Lower lobe of right lung (tissue), 2 donors: ENCODE data around the gene BAG3. TPM values are rescaled to one million over a fixed set of nuclear protein-coding genes. Genes with fewer than 3 reads are reported as not detected.

Source experiments
- ATAC-seq, 2 donors: fragments of 200-7000 bp; cut with Tn5 transposase; one replicate each; pipeline ENCODE4 v1.9.1; 2020 to 2022; ENCODE audit warnings: mild to moderate bottlenecking in 2 of 2, moderate library complexity in 2 of 2
- DNase-seq: peaks from one replicate; pipeline ENCODE4 v3.0.0-alpha.2; 2020
- H3K27ac ChIP-seq: fragments of 200-600 bp; one replicate; pipeline ENCODE4 v1.8.0; 2022
- H3K27me3 ChIP-seq: fragments of 200-600 bp; one replicate; pipeline ENCODE4 v1.8.0; 2022; ENCODE audit warnings: low read depth
- H3K36me3 ChIP-seq: fragments of 200-600 bp; one replicate; pipeline ENCODE4 v1.8.0; 2022; ENCODE audit warnings: mild to moderate bottlenecking
- H3K4me1 ChIP-seq: fragments of 200-600 bp; one replicate; pipeline ENCODE4 v1.8.0; 2022
- H3K4me3 ChIP-seq: fragments of 200-600 bp; one replicate; pipeline ENCODE4 v1.8.0; 2022; ENCODE audit warnings: mild to moderate bottlenecking
- H3K9me3 ChIP-seq: fragments of 200-600 bp; one replicate; pipeline ENCODE4 v1.8.0; 2022
- intact Hi-C: fragments of 100-400 bp; cut with DNase I; formaldehyde crosslinking; loops from one replicate; pipeline ENCODE4 v1.11.0; 2022
- total RNA-seq: library from RNA; stranded (reverse); fragmentation: NEBNext Ultra II Directional; extraction: Animal tissue kit (Norgen Biotek cat#: 25700); gene quantifications from one replicate; pipeline ENCODE4 v1.2.1, GENCODE V29; 2021
- TF ChIP-seq, protein P1 (sequence below): fragments of 200-600 bp; IDR thresholded peaks from one replicate; pipeline ENCODE4 v1.8.0; 2022; ENCODE audit warnings: antibody characterized with exemption, mild to moderate bottlenecking
- donor health status: DM: no; HTN: yes; CAD: no; lungs with severe emphysema.

BAG3 gene
- total RNA-seq, 1 donor from 2014 or later, result 30.2 TPM

- intact Hi-C loops, result no loop called here
- Histone ChIP-seq H3K36me3 (no peaks in the 10 kb centered on the region), H3K4me3 (no peak overlapping the region), H3K27ac (no peak overlapping the region), H3K27me3 (no peaks in the 10 kb centered on the region), H3K9me3 (no peaks in the 10 kb centered on the region), H3K4me1 (peaks cover 13% of the 10 kb centered on the region)
- DNase-seq (no peak), ATAC-seq (no peak)
- TF ChIP-seq, protein P1, sequence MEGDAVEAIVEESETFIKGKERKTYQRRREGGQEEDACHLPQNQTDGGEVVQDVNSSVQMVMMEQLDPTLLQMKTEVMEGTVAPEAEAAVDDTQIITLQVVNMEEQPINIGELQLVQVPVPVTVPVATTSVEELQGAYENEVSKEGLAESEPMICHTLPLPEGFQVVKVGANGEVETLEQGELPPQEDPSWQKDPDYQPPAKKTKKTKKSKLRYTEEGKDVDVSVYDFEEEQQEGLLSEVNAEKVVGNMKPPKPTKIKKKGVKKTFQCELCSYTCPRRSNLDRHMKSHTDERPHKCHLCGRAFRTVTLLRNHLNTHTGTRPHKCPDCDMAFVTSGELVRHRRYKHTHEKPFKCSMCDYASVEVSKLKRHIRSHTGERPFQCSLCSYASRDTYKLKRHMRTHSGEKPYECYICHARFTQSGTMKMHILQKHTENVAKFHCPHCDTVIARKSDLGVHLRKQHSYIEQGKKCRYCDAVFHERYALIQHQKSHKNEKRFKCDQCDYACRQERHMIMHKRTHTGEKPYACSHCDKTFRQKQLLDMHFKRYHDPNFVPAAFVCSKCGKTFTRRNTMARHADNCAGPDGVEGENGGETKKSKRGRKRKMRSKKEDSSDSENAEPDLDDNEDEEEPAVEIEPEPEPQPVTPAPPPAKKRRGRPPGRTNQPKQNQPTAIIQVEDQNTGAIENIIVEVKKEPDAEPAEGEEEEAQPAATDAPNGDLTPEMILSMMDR, result no peak
Measured at GRCh38 chr10:119620241-119621077, 30.7 kb upstream of the BAG3 start.

DNA sequence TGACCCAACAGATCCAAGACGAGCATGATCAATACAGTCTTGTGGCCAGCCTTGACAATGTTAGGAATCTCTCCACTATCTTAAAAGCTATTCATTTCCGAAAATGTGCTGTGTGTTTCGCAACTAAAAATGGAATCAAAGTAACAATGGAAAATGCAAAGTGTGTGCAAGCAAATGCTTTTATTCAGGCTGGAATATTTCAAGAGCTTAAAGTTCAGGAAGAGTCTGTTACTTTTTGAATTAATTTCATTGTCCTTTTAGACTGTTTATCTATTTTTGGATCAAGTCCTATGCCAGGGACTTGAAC, 30.1 kb upstream of the BAG3 start:
- no peak overlapping the region for H3K4me3 ChIP-seq
- TF ChIP-seq, protein P1, result no peak
- intact Hi-C loops, result no loop called here
- DNase-seq (no peak), ATAC-seq (no peak)
- H3K27me3 ChIP-seq, result no peaks in the 10 kb centered on the region
- no peaks in the 10 kb centered on the region for H3K36me3 ChIP-seq
- H3K9me3 ChIP-seq, result no peaks in the 10 kb centered on the region
- H3K27ac ChIP-seq, result no peak overlapping the region
- H3K4me1 ChIP-seq, result peaks cover 13% of the 10 kb centered on the region

- intact Hi-C loops, result no loop called here
- no peaks in the 10 kb centered on the region for H3K27me3 ChIP-seq
- H3K36me3 ChIP-seq, result no peaks in the 10 kb centered on the region
- TF ChIP-seq, protein P1, result no peak
- no peaks in the 10 kb centered on the region for H3K9me3 ChIP-seq
- ATAC-seq (no peak), DNase-seq (no peak)
- no peak overlapping the region for H3K27ac ChIP-seq
- no peak overlapping the region for H3K4me3 ChIP-seq
- H3K4me1 ChIP-seq, result peaks cover 6% of the 10 kb centered on the region
Measured at GRCh38 chr10:119625570-119626280, 25.5 kb upstream of the BAG3 start.

DNA sequence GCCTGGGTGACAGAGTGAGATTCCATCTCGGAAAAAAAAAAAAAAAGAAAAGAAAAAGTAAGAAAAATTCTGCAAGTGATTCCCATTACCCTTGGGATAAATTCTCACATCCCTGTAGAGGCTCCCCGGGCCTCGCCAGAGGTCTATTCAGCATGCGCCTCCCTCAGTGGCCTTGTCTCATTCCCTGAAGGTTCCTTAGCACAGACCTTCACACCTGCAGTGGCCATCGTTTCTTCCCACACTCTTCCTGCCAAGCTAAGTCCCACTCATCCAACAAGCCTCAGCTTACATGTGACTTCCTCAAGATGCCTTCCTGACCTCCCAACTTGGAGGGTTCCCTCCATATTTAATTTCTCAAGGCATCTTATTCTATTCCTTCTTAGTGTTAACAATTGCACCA, 20.9 kb upstream of the BAG3 start:
- Histone ChIP-seq H3K27ac (no peak overlapping the region), H3K4me3 (no peak overlapping the region), H3K36me3 (no peaks in the 10 kb centered on the region), H3K4me1 (no peaks in the 10 kb centered on the region), H3K9me3 (no peaks in the 10 kb centered on the region), H3K27me3 (no peaks in the 10 kb centered on the region)
- intact Hi-C loops, result no loop called here
- ATAC-seq (no peak), DNase-seq (no peak)
- TF ChIP-seq, protein P1, result no peak

- Histone ChIP-seq H3K4me3 (no peak overlapping the region), H3K27me3 (no peaks in the 10 kb centered on the region), H3K4me1 (no peaks in the 10 kb centered on the region), H3K27ac (no peak overlapping the region), H3K36me3 (no peaks in the 10 kb centered on the region), H3K9me3 (no peaks in the 10 kb centered on the region)
- no peak for ATAC-seq
- DNase-seq, result no peak
- TF ChIP-seq, protein P1, result no peak
- intact Hi-C loops, result no loop called here
Measured at GRCh38 chr10:119633538-119634218, 17.5 kb upstream of the BAG3 start.
